ENCODE measurements around the gene G3BP1.

DNA sequence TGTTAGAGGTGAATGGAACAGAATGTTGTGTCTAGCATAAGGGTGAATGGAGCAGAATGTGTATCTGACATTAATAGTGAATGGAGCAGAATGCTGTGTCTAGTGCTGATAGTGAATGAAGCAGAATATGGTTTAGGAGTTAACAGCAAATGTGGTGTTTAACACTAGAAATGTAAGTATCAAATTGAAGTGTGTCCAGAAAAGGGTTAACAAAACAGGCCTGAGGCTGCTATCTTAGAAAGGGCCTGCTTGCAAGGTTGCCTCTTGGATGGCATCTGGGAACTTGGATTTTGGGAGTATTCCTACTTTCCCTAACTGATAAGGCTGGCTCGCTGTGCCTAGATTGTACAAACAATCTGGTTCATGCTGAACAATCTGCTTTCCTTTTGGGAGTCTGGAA, 76.1 kb downstream of the G3BP1 start:
- TF ChIP-seq, protein P1, sequence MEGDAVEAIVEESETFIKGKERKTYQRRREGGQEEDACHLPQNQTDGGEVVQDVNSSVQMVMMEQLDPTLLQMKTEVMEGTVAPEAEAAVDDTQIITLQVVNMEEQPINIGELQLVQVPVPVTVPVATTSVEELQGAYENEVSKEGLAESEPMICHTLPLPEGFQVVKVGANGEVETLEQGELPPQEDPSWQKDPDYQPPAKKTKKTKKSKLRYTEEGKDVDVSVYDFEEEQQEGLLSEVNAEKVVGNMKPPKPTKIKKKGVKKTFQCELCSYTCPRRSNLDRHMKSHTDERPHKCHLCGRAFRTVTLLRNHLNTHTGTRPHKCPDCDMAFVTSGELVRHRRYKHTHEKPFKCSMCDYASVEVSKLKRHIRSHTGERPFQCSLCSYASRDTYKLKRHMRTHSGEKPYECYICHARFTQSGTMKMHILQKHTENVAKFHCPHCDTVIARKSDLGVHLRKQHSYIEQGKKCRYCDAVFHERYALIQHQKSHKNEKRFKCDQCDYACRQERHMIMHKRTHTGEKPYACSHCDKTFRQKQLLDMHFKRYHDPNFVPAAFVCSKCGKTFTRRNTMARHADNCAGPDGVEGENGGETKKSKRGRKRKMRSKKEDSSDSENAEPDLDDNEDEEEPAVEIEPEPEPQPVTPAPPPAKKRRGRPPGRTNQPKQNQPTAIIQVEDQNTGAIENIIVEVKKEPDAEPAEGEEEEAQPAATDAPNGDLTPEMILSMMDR (IDR thresholded peaks at IDR 0.05): no peak
- TF ChIP-seq POLR2A (IDR thresholded peaks at IDR 0.05): no peak

Measured in uterus (tissue), 2 donors.